GM10266 (cell line): ENCODE data around the gene OPN4.
A peak's percentile ranks its signal among the peaks of the same experiment; 100 is the strongest.

Experiments used
- DNase-seq: peaks from one replicate; pipeline ENCODE4 v3.0.0; 2012; ENCODE audit errors: extremely low spot score
- TF ChIP-seq, protein P1 (sequence below): IDR thresholded peaks from 2 replicates; pipeline ENCODE4 v1.5.1; 2012; ENCODE audit warnings: mild to moderate bottlenecking, low read depth; ENCODE audit not compliant: control insufficient read depth, insufficient read depth; ENCODE audit errors: missing control alignments

OPN4 gene

DNA sequence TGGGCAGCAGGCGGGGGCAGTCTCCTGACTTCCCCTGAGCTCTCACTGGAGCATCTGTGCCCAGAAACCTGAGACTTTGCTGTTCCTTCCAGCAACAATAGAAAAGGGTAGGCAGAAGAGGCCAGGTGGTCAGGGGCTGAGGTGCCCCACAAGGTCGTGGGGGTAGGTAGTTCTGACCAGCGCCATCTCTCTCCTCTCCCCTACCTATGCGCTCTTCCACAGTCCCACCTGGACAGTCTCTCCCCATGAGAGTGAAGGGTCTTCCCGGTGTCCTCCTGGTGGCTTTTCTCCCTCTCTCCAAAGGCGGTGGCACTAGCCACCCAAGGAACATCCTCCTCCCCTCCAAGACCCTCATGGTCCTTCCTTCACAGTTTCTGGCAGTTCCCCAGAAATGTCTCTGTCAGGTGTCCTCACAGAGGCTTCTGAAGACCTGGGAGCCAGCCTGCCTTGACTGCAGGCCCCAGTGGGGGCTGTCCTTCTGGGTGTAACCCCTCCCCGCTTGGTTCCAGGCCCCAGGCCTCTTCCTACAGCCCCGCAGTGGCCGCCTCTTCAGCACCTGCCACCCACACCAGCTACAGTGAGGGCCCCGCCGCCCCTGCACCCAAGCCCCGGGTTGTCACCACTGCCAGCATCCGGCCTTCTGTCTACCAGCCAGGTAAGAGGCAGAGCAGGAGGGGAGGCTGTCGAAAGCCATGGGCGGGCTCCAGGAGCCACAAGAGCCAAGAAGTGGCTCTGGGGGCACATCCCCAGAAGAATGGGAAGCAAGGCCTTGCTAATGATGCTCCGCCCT lies 55.2 kb downstream of the OPN4 start:
- TF ChIP-seq, protein P1, sequence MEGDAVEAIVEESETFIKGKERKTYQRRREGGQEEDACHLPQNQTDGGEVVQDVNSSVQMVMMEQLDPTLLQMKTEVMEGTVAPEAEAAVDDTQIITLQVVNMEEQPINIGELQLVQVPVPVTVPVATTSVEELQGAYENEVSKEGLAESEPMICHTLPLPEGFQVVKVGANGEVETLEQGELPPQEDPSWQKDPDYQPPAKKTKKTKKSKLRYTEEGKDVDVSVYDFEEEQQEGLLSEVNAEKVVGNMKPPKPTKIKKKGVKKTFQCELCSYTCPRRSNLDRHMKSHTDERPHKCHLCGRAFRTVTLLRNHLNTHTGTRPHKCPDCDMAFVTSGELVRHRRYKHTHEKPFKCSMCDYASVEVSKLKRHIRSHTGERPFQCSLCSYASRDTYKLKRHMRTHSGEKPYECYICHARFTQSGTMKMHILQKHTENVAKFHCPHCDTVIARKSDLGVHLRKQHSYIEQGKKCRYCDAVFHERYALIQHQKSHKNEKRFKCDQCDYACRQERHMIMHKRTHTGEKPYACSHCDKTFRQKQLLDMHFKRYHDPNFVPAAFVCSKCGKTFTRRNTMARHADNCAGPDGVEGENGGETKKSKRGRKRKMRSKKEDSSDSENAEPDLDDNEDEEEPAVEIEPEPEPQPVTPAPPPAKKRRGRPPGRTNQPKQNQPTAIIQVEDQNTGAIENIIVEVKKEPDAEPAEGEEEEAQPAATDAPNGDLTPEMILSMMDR = no peak
- DNase-seq = no peak

DNA sequence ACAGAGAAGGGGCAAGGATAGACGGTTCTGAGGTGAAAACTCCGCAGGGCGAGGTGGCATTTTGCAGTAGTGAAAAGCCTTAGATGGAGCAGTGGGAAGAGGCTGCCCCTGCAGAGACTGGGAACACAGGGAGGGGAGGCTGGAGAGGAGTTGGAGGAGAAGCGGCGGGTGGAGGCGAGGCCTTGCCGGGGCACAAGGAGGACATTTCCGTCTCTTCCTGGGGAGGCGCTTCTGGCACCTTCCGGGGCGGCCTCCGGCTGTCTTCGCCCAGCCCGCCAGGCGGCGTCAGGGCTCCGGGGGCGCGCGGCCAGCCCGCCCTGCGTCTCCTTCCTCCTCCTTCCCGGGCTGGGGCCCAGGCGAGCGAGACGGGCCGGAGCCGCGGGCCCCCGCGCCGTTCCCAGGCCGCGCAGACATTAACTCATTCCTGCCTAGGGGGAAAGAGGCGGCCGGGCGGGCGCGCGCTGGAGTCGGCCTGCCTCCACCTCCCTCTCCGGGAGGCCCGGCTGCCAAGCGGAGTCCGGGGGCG lies 56.7 kb downstream of the OPN4 start:
- DNase-seq = peak; percentile 97
- TF ChIP-seq, protein P1 = peak; percentile 89

- DNase-seq = peak; percentile 89
- TF ChIP-seq, protein P1 = no peak
Measured at GRCh38 chr10:86711513-86712316, 57.4 kb downstream of the OPN4 start.

DNA sequence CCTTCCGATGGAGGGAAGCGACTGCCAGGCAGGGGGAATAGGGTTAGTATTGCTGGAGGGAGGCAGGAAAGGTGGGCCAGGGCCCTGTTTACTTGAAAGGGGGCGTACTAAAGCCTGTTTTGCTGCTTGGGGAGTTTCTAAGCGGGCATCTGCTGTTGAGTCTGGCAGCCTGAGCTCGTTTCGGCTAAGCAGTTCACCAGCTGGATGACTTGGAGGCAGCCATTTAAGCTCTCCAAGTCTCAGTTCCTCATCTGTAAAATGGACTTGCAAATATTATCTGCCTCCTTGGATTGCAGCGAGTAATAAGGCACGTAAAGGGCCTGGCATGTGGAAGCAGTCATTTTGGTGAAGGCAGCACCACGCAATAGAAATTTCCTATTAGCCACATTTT lies 58.0 kb downstream of the OPN4 start:
- no peak for DNase-seq
- TF ChIP-seq, protein P1 = no peak

- TF ChIP-seq, protein P1 = no peak
- no peak for DNase-seq
Measured at GRCh38 chr10:86715156-86715795, 60.9 kb downstream of the OPN4 start.

- no peak for DNase-seq
- TF ChIP-seq, protein P1 = no peak
Measured at GRCh38 chr10:86715836-86716235, 61.5 kb downstream of the OPN4 start.
